Brain microvascular endothelial cell (primary cell): Measurements from ENCODE around the gene AKAP8L.
"Not testable (repeated sequence)": the region's sequence is repeated elsewhere in the genome, so short reads cannot be mapped to it uniquely, and the experiment has no call there.

Experiments
- DNase-seq: peaks from one replicate; pipeline ENCODE4 v3.0.0-alpha.2; 2020
- H3K27ac ChIP-seq: fragments of 250-450 bp; sonication (Bioruptor Pico); 2 replicates; pipeline ENCODE4 v1.5.1; 2020; ENCODE audit warnings: mild to moderate bottlenecking, moderate library complexity
- H3K27me3 ChIP-seq: fragments of 250-450 bp; sonication (Bioruptor Pico); replicated peaks from 2 replicates; pipeline ENCODE4 v1.5.1; 2020; ENCODE audit warnings: mild to moderate bottlenecking
- H3K36me3 ChIP-seq: fragments of 250-450 bp; sonication (Bioruptor Pico); replicated peaks from 2 replicates; pipeline ENCODE4 v1.5.1; 2020; ENCODE audit warnings: mild to moderate bottlenecking
- H3K4me3 ChIP-seq: 2 replicates; pipeline ENCODE4 v1.5.1; 2011; ENCODE audit warnings: low read depth, mild to moderate bottlenecking, control low read depth, low read length, moderate library complexity
- CTCF ChIP-seq: IDR thresholded peaks from 2 replicates; pipeline ENCODE4 v1.5.1; 2011; ENCODE audit warnings: low read depth, mild to moderate bottlenecking, moderate library complexity, low read length, control low read depth, inconsistent platforms; ENCODE audit errors: missing control alignments
- in situ Hi-C: cut with HindIII; loops from 2 replicates; pipeline ENCODE4 v1.10.0; 2017; ENCODE audit warnings: low sequenced_read_pairs, low pct_ligation_motif_present

The AKAP8L gene

GRCh38 chr19:15358918-15359317, 59.9 kb downstream of the AKAP8L start:
- peaks cover 59% of the 10 kb centered on the region for H3K36me3 ChIP-seq
- TF ChIP-seq CTCF: no peak
- DNase-seq: no peak
- in situ Hi-C loops: no loop called here
- H3K4me3 ChIP-seq: no peak overlapping the region
- no peak overlapping the region for H3K27ac ChIP-seq
- no peaks in the 10 kb centered on the region for H3K27me3 ChIP-seq

GRCh38 chr19:15357906-15358305, 60.9 kb downstream of the AKAP8L start:
- in situ Hi-C loops: no loop called here
- H3K4me3 ChIP-seq: no peak overlapping the region
- TF ChIP-seq CTCF: no peak
- peaks cover 57% of the 10 kb centered on the region for H3K36me3 ChIP-seq
- no peak for DNase-seq
- H3K27me3 ChIP-seq: no peaks in the 10 kb centered on the region
- H3K27ac ChIP-seq: no peak overlapping the region

- in situ Hi-C loops: no loop called here
- no peak overlapping the region for H3K4me3 ChIP-seq
- H3K36me3 ChIP-seq: peaks cover 36% of the 10 kb centered on the region
- no peaks in the 10 kb centered on the region for H3K27me3 ChIP-seq
- TF ChIP-seq CTCF: no peak
- H3K27ac ChIP-seq: no peak overlapping the region
- DNase-seq: no peak
Measured at GRCh38 chr19:15354566-15355296, 64.1 kb downstream of the AKAP8L start.

GRCh38 chr19:15353908-15354307, 64.9 kb downstream of the AKAP8L start:
- no peak for DNase-seq
- Histone ChIP-seq H3K4me3 (no peak overlapping the region), H3K27me3 (no peaks in the 10 kb centered on the region), H3K36me3 (peaks cover 28% of the 10 kb centered on the region), H3K27ac (no peak overlapping the region)
- TF ChIP-seq CTCF: no peak
- in situ Hi-C loops: no loop called here

GRCh38 chr19:15352535-15352934, 66.3 kb downstream of the AKAP8L start:
- H3K27me3 ChIP-seq, DNase-seq, H3K4me3 ChIP-seq, in situ Hi-C loops, H3K27ac ChIP-seq: not testable (repeated sequence)
- H3K36me3 ChIP-seq: peaks cover 16% of the 10 kb centered on the region

- H3K27me3 ChIP-seq, in situ Hi-C loops, DNase-seq, H3K27ac ChIP-seq, H3K36me3 ChIP-seq, H3K4me3 ChIP-seq: not testable (repeated sequence)
Measured at GRCh38 chr19:15341328-15341727, 77.5 kb downstream of the AKAP8L start.

GRCh38 chr19:15340086-15340485, 78.7 kb downstream of the AKAP8L start:
- Histone ChIP-seq H3K27me3 (no peaks in the 10 kb centered on the region), H3K27ac (no peak overlapping the region), H3K36me3 (peaks cover 2% of the 10 kb centered on the region), H3K4me3 (no peak overlapping the region)
- no peak for TF ChIP-seq CTCF
- DNase-seq: no peak
- in situ Hi-C loops: no loop called here
